H54 (cell line): Measurements from ENCODE around the gene ATAD1.
"Not testable (repeated sequence)": the region's sequence is repeated elsewhere in the genome, so short reads cannot be mapped to it uniquely, and the experiment has no call there.

Experiments
- DNase-seq: peaks from one replicate; pipeline ENCODE4 v3.0.0; 2011; ENCODE audit warnings: low spot score, mixed read lengths; ENCODE audit not compliant: insufficient read length
- FAIRE-seq: peaks from 3 replicates; lab custom pipeline; 2011; peaks lifted over from hg19 to GRCh38; lab: Jason Lieb, UNC
- POLR2A ChIP-seq: IDR thresholded peaks from 2 replicates; pipeline ENCODE4 v1.6.1; 2011; ENCODE audit warnings: low read depth, mild to moderate bottlenecking, low read length

Gene ATAD1

GRCh38 chr10:87746911-87747310 lies 71.1 kb downstream of the ATAD1 start:
- no peak for DNase-seq
- no peak for FAIRE-seq
- no peak for TF ChIP-seq POLR2A

- no peak for DNase-seq
- no peak for FAIRE-seq
- TF ChIP-seq POLR2A: no peak
Observed at GRCh38 chr10:87744606-87745005, 73.4 kb downstream of the ATAD1 start.

GRCh38 chr10:87742992-87743610 lies 74.9 kb downstream of the ATAD1 start:
- FAIRE-seq, DNase-seq: not testable (repeated sequence)

- no peak for TF ChIP-seq POLR2A
- peak; percentile 74 for FAIRE-seq
- DNase-seq: no peak
Observed at GRCh38 chr10:87740254-87740655, 77.8 kb downstream of the ATAD1 start.

- no peak for TF ChIP-seq POLR2A
- FAIRE-seq (peak; percentile 11), DNase-seq (no peak)
Observed at GRCh38 chr10:87739703-87740102, 78.3 kb downstream of the ATAD1 start.

- not testable (repeated sequence) for FAIRE-seq, DNase-seq
Observed at GRCh38 chr10:87738253-87738652, 79.8 kb downstream of the ATAD1 start.

GRCh38 chr10:87734987-87735827 lies 82.8 kb downstream of the ATAD1 start:
- DNase-seq (peak; percentile 54), FAIRE-seq (peak; percentile 92)
- no peak for TF ChIP-seq POLR2A

- no peak for TF ChIP-seq POLR2A
- DNase-seq (no peak), FAIRE-seq (no peak)
Observed at GRCh38 chr10:87733081-87733480, 84.9 kb downstream of the ATAD1 start.

GRCh38 chr10:87729940-87730339 lies 88.1 kb downstream of the ATAD1 start:
- no peak for FAIRE-seq
- no peak for TF ChIP-seq POLR2A

GRCh38 chr10:87724789-87725188 lies 93.2 kb downstream of the ATAD1 start:
- no peak for FAIRE-seq
- no peak for DNase-seq

More at GRCh38 chr10:87729940-87730339, 88.1 kb downstream of the ATAD1 start:
- DNase-seq: no peak

GRCh38 chr10:87723500-87723899 lies 94.5 kb downstream of the ATAD1 start:
- TF ChIP-seq POLR2A: no peak
- peak; percentile 64 for FAIRE-seq
- DNase-seq: no peak

More at GRCh38 chr10:87724789-87725188, 93.2 kb downstream of the ATAD1 start:
- TF ChIP-seq POLR2A: no peak

- TF ChIP-seq POLR2A: no peak
- FAIRE-seq: peak; percentile 36
- DNase-seq: no peak
Observed at GRCh38 chr10:87722716-87723115, 95.3 kb downstream of the ATAD1 start.

- FAIRE-seq (no peak), DNase-seq (no peak)
- no peak for TF ChIP-seq POLR2A
Observed at GRCh38 chr10:87721781-87722180, 96.2 kb downstream of the ATAD1 start.

- no peak for FAIRE-seq
- no peak for TF ChIP-seq POLR2A
- DNase-seq: no peak
Observed at GRCh38 chr10:87720665-87721064, 97.4 kb downstream of the ATAD1 start.

GRCh38 chr10:87716348-87716670 lies 101.7 kb downstream of the ATAD1 start:
- no peak for TF ChIP-seq POLR2A
- FAIRE-seq (no peak), DNase-seq (no peak)
